Measurements from ENCODE around the gene DOCK1.

DOCK1 gene

GRCh38 chr10:127215866-127216265 is 310.6 kb downstream of the DOCK1 start:
- no peak for DNase-seq (ENCODE audit: low read depth)
- no peak for TF ChIP-seq CTCF (IDR thresholded peaks at IDR 0.05; ENCODE audit: low read depth, low read length, missing control alignments)

GRCh38 chr10:127216274-127216673 is 311.0 kb downstream of the DOCK1 start:
- TF ChIP-seq CTCF (IDR thresholded peaks at IDR 0.05; ENCODE audit: low read depth, low read length, missing control alignments): no peak
- no peak overlapping the region for H3K4me3 ChIP-seq (ENCODE audit: low read depth, low read length)
- no peak for DNase-seq (ENCODE audit: low read depth)

More at GRCh38 chr10:127215866-127216265, 310.6 kb downstream of the DOCK1 start:
- H3K4me3 ChIP-seq (ENCODE audit: low read depth, low read length): no peak overlapping the region

GRCh38 chr10:127216786-127217185 is 311.6 kb downstream of the DOCK1 start:
- no peak for TF ChIP-seq CTCF (IDR thresholded peaks at IDR 0.05; ENCODE audit: low read depth, low read length, missing control alignments)
- no peak for DNase-seq (ENCODE audit: low read depth)
- no peak overlapping the region for H3K4me3 ChIP-seq (ENCODE audit: low read depth, low read length)

- TF ChIP-seq CTCF (IDR thresholded peaks at IDR 0.05; ENCODE audit: low read depth, low read length, missing control alignments): no peak
- H3K4me3 ChIP-seq (ENCODE audit: low read depth, low read length): no peak overlapping the region
- no peak for DNase-seq (ENCODE audit: low read depth)
These were observed 313.4 kb downstream of the DOCK1 start for GRCh38 chr10:127218658-127219057.

GRCh38 chr10:127221281-127221680 is 316.1 kb downstream of the DOCK1 start:
- TF ChIP-seq CTCF (IDR thresholded peaks at IDR 0.05; ENCODE audit: low read depth, low read length, missing control alignments): no peak
- no peak for DNase-seq (ENCODE audit: low read depth)

GRCh38 chr10:127227027-127227426 is 321.8 kb downstream of the DOCK1 start:
- no peak for DNase-seq (ENCODE audit: low read depth)

More at GRCh38 chr10:127221281-127221680, 316.1 kb downstream of the DOCK1 start:
- H3K4me3 ChIP-seq (ENCODE audit: low read depth, low read length): no peak overlapping the region

More at GRCh38 chr10:127227027-127227426, 321.8 kb downstream of the DOCK1 start:
- no peak for TF ChIP-seq CTCF (IDR thresholded peaks at IDR 0.05; ENCODE audit: low read depth, low read length, missing control alignments)
- no peak overlapping the region for H3K4me3 ChIP-seq (ENCODE audit: low read depth, low read length)
